ENCODE data around the gene PBOV1.

PBOV1 gene

GRCh38 chr6:138205437-138206094, 12.7 kb downstream of the PBOV1 start:
- Mint-ChIP-seq H3K4me3 (no peak overlapping the region), H3K4me1 (no peaks in the 10 kb centered on the region), H3K27me3 (peaks cover 28 to 34% of the 10 kb centered on the region in 2 donors), H3K36me3 (no peaks in the 10 kb centered on the region), H3K27ac (no peak overlapping the region), H3K9me3 (peaks cover 0 to 2% of the 10 kb centered on the region in 2 donors)
- no peak for DNase-seq
- ATAC-seq (replicated peaks) = no peak

- Mint-ChIP-seq H3K27me3 (peaks cover 30 to 37% of the 10 kb centered on the region in 2 donors), H3K4me1 (no peaks in the 10 kb centered on the region), H3K9me3 (peaks cover 0 to 5% of the 10 kb centered on the region in 2 donors), H3K36me3 (no peaks in the 10 kb centered on the region), H3K27ac (no peak overlapping the region), H3K4me3 (no peak overlapping the region)
- DNase-seq (no peak), ATAC-seq (replicated peaks) (no peak)
These were observed 13.4 kb downstream of the PBOV1 start for GRCh38 chr6:138204792-138205384.

- DNase-seq = no peak
- Mint-ChIP-seq H3K9me3 (peaks cover 0 to 5% of the 10 kb centered on the region in 2 donors), H3K4me3 (no peak overlapping the region), H3K4me1 (no peaks in the 10 kb centered on the region), H3K27ac (no peak overlapping the region), H3K27me3 (peaks cover 24 to 32% of the 10 kb centered on the region in 2 donors), H3K36me3 (no peaks in the 10 kb centered on the region)
- no peak for ATAC-seq (replicated peaks)
These were observed 14.0 kb downstream of the PBOV1 start for GRCh38 chr6:138204303-138204702.

- peaks cover 24 to 32% of the 10 kb centered on the region in 2 donors for H3K27me3 Mint-ChIP-seq
- ATAC-seq (replicated peaks) (no peak), DNase-seq (no peak)
- H3K9me3 Mint-ChIP-seq = peaks cover 0 to 5% of the 10 kb centered on the region in 2 donors
- H3K36me3 Mint-ChIP-seq = no peaks in the 10 kb centered on the region
- H3K4me1 Mint-ChIP-seq = no peaks in the 10 kb centered on the region
- H3K27ac Mint-ChIP-seq = no peak overlapping the region
- H3K4me3 Mint-ChIP-seq = no peak overlapping the region
These were observed 15.0 kb downstream of the PBOV1 start for GRCh38 chr6:138203315-138203714.

- H3K9me3 Mint-ChIP-seq = peaks cover 0 to 5% of the 10 kb centered on the region in 2 donors
- H3K4me3 Mint-ChIP-seq = no peak overlapping the region
- ATAC-seq (replicated peaks) (no peak), DNase-seq (no peak)
- H3K4me1 Mint-ChIP-seq = no peaks in the 10 kb centered on the region
- no peak overlapping the region for H3K27ac Mint-ChIP-seq
- no peaks in the 10 kb centered on the region for H3K36me3 Mint-ChIP-seq
- H3K27me3 Mint-ChIP-seq = peaks cover 18 to 31% of the 10 kb centered on the region in 2 donors
These were observed 16.5 kb downstream of the PBOV1 start for GRCh38 chr6:138201836-138202235.

- Mint-ChIP-seq H3K9me3 (peaks cover 0 to 5% of the 10 kb centered on the region in 2 donors), H3K27me3 (peaks cover 18 to 24% of the 10 kb centered on the region in 2 donors), H3K4me1 (no peaks in the 10 kb centered on the region), H3K27ac (no peak overlapping the region), H3K4me3 (no peak overlapping the region), H3K36me3 (no peaks in the 10 kb centered on the region)
- DNase-seq = no peak
- no peak for ATAC-seq (replicated peaks)
These were observed 19.7 kb downstream of the PBOV1 start for GRCh38 chr6:138198430-138199091.

GRCh38 chr6:138197570-138197969, 20.7 kb downstream of the PBOV1 start:
- DNase-seq (no peak), ATAC-seq (replicated peaks) (no peak)
- H3K36me3 Mint-ChIP-seq = no peaks in the 10 kb centered on the region
- no peak overlapping the region for H3K27ac Mint-ChIP-seq
- peaks cover 18 to 20% of the 10 kb centered on the region in 2 donors for H3K27me3 Mint-ChIP-seq
- no peaks in the 10 kb centered on the region for H3K4me1 Mint-ChIP-seq
- H3K4me3 Mint-ChIP-seq = no peak overlapping the region
- peaks cover 0 to 5% of the 10 kb centered on the region in 2 donors for H3K9me3 Mint-ChIP-seq

- ATAC-seq (replicated peaks) = no peak
- no peak for DNase-seq
- Mint-ChIP-seq H3K4me1 (no peaks in the 10 kb centered on the region), H3K9me3 (peaks cover 0 to 5% of the 10 kb centered on the region in 2 donors), H3K27me3 (peaks cover 14 to 17% of the 10 kb centered on the region in 2 donors), H3K27ac (no peak overlapping the region), H3K36me3 (no peaks in the 10 kb centered on the region), H3K4me3 (no peak overlapping the region)
These were observed 22.1 kb downstream of the PBOV1 start for GRCh38 chr6:138196122-138196738.

GRCh38 chr6:138194287-138194686, 24.0 kb downstream of the PBOV1 start:
- Mint-ChIP-seq H3K27ac (no peak overlapping the region), H3K9me3 (no peaks in the 10 kb centered on the region), H3K27me3 (peaks cover 13 to 16% of the 10 kb centered on the region in 2 donors), H3K4me1 (no peaks in the 10 kb centered on the region), H3K36me3 (no peaks in the 10 kb centered on the region), H3K4me3 (no peak overlapping the region)
- ATAC-seq (replicated peaks) = no peak
- DNase-seq = no peak

GRCh38 chr6:138188278-138188941, 29.9 kb downstream of the PBOV1 start:
- H3K4me1 Mint-ChIP-seq = no peaks in the 10 kb centered on the region
- DNase-seq (no peak), ATAC-seq (replicated peaks) (no peak)
- H3K36me3 Mint-ChIP-seq = no peaks in the 10 kb centered on the region
- H3K9me3 Mint-ChIP-seq = no peaks in the 10 kb centered on the region
- no peak overlapping the region for H3K4me3 Mint-ChIP-seq
- peaks cover 23 to 27% of the 10 kb centered on the region in 2 donors for H3K27me3 Mint-ChIP-seq
- no peak overlapping the region for H3K27ac Mint-ChIP-seq

- H3K4me3 Mint-ChIP-seq = no peak overlapping the region
- no peak for DNase-seq
- H3K4me1 Mint-ChIP-seq = no peaks in the 10 kb centered on the region
- H3K27ac Mint-ChIP-seq = no peak overlapping the region
- no peaks in the 10 kb centered on the region for H3K36me3 Mint-ChIP-seq
- no peak for ATAC-seq (replicated peaks)
- no peaks in the 10 kb centered on the region for H3K9me3 Mint-ChIP-seq
- H3K27me3 Mint-ChIP-seq = peaks cover 26 to 32% of the 10 kb centered on the region in 2 donors
These were observed 31.1 kb downstream of the PBOV1 start for GRCh38 chr6:138187156-138187555.

GRCh38 chr6:138184230-138184629, 34.1 kb downstream of the PBOV1 start:
- no peak for ATAC-seq (replicated peaks)
- H3K27me3 Mint-ChIP-seq = peaks cover 16 to 30% of the 10 kb centered on the region in 2 donors

GRCh38 chr6:138183790-138184134, 34.5 kb downstream of the PBOV1 start:
- DNase-seq (no peak), ATAC-seq (replicated peaks) (no peak)
- Mint-ChIP-seq H3K27me3 (peaks cover 12 to 27% of the 10 kb centered on the region in 2 donors), H3K4me1 (no peaks in the 10 kb centered on the region), H3K27ac (no peak overlapping the region), H3K4me3 (no peak overlapping the region), H3K36me3 (no peaks in the 10 kb centered on the region), H3K9me3 (peaks cover 0 to 4% of the 10 kb centered on the region in 2 donors)

More at GRCh38 chr6:138184230-138184629, 34.1 kb downstream of the PBOV1 start:
- no peak overlapping the region for H3K4me3 Mint-ChIP-seq
- H3K27ac Mint-ChIP-seq = no peak overlapping the region
- H3K4me1 Mint-ChIP-seq = no peaks in the 10 kb centered on the region
- DNase-seq = no peak
- H3K9me3 Mint-ChIP-seq = peaks cover 0 to 3% of the 10 kb centered on the region in 2 donors
- no peaks in the 10 kb centered on the region for H3K36me3 Mint-ChIP-seq
